Measurements from ENCODE around the gene PROSER3. TPM values are rescaled to one million over a fixed set of nuclear protein-coding genes. Genes with fewer than 3 reads are reported as not detected.

PROSER3 gene
- total and polyA plus RNA-seq, 2 experiments from 2014 or later = 21.8 to 28.0 TPM

DNA sequence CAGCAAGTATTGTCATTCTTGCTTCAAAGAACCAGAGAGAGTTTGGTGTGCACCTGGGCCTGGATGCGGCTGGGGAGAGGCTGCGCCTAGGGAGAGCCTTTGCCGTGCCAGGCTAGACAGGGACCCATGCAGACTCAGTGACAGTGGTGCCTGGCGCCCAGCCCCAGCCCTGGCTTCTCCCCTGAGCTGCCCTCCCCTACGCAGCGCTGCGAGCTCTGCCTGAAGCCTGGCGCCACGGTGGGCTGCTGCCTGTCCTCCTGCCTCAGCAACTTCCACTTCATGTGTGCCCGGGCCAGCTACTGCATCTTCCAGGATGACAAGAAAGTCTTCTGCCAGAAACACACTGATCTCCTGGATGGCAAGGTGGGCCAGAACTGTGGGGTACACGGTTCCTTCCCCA, 28.2 kb upstream of the PROSER3 start (continued):
- TF ChIP-seq, protein P1, sequence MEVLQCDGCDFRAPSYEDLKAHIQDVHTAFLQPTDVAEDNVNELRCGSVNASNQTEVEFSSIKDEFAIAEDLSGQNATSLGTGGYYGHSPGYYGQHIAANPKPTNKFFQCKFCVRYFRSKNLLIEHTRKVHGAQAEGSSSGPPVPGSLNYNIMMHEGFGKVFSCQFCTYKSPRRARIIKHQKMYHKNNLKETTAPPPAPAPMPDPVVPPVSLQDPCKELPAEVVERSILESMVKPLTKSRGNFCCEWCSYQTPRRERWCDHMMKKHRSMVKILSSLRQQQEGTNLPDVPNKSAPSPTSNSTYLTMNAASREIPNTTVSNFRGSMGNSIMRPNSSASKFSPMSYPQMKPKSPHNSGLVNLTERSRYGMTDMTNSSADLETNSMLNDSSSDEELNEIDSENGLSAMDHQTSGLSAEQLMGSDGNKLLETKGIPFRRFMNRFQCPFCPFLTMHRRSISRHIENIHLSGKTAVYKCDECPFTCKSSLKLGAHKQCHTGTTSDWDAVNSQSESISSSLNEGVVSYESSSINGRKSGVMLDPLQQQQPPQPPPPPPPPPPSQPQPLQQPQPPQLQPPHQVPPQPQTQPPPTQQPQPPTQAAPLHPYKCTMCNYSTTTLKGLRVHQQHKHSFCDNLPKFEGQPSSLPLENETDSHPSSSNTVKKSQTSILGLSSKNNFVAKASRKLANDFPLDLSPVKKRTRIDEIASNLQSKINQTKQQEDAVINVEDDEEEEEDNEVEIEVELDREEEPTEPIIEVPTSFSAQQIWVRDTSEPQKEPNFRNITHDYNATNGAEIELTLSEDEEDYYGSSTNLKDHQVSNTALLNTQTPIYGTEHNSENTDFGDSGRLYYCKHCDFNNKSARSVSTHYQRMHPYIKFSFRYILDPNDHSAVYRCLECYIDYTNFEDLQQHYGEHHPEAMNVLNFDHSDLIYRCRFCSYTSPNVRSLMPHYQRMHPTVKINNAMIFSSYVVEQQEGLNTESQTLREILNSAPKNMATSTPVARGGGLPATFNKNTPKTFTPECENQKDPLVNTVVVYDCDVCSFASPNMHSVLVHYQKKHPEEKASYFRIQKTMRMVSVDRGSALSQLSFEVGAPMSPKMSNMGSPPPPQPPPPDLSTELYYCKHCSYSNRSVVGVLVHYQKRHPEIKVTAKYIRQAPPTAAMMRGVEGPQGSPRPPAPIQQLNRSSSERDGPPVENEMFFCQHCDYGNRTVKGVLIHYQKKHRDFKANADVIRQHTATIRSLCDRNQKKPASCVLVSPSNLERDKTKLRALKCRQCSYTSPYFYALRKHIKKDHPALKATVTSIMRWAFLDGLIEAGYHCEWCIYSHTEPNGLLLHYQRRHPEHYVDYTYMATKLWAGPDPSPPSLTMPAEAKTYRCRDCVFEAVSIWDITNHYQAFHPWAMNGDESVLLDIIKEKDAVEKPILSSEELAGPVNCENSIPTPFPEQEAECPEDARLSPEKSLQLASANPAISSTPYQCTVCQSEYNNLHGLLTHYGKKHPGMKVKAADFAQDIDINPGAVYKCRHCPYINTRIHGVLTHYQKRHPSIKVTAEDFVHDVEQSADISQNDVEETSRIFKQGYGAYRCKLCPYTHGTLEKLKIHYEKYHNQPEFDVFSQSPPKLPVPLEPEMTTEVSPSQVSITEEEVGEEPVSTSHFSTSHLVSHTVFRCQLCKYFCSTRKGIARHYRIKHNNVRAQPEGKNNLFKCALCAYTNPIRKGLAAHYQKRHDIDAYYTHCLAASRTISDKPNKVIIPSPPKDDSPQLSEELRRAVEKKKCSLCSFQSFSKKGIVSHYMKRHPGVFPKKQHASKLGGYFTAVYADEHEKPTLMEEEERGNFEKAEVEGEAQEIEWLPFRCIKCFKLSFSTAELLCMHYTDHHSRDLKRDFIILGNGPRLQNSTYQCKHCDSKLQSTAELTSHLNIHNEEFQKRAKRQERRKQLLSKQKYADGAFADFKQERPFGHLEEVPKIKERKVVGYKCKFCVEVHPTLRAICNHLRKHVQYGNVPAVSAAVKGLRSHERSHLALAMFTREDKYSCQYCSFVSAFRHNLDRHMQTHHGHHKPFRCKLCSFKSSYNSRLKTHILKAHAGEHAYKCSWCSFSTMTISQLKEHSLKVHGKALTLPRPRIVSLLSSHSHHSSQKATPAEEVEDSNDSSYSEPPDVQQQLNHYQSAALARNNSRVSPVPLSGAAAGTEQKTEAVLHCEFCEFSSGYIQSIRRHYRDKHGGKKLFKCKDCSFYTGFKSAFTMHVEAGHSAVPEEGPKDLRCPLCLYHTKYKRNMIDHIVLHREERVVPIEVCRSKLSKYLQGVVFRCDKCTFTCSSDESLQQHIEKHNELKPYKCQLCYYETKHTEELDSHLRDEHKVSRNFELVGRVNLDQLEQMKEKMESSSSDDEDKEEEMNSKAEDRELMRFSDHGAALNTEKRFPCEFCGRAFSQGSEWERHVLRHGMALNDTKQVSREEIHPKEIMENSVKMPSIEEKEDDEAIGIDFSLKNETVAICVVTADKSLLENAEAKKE (CRISPR knock-in tag; IDR thresholded peaks at IDR 0.05) = no peak
- TF ChIP-seq CREB1 (CRISPR knock-in tag; IDR thresholded peaks at IDR 0.05; ENCODE audit: low read depth) = no peak
- TF ChIP-seq JUNB (IDR thresholded peaks at IDR 0.05; ENCODE audit: unreplicated experiment) = no peak
- TF ChIP-seq ZNF114 (CRISPR knock-in tag; IDR thresholded peaks at IDR 0.05) = no peak
- TF ChIP-seq, protein P2, sequence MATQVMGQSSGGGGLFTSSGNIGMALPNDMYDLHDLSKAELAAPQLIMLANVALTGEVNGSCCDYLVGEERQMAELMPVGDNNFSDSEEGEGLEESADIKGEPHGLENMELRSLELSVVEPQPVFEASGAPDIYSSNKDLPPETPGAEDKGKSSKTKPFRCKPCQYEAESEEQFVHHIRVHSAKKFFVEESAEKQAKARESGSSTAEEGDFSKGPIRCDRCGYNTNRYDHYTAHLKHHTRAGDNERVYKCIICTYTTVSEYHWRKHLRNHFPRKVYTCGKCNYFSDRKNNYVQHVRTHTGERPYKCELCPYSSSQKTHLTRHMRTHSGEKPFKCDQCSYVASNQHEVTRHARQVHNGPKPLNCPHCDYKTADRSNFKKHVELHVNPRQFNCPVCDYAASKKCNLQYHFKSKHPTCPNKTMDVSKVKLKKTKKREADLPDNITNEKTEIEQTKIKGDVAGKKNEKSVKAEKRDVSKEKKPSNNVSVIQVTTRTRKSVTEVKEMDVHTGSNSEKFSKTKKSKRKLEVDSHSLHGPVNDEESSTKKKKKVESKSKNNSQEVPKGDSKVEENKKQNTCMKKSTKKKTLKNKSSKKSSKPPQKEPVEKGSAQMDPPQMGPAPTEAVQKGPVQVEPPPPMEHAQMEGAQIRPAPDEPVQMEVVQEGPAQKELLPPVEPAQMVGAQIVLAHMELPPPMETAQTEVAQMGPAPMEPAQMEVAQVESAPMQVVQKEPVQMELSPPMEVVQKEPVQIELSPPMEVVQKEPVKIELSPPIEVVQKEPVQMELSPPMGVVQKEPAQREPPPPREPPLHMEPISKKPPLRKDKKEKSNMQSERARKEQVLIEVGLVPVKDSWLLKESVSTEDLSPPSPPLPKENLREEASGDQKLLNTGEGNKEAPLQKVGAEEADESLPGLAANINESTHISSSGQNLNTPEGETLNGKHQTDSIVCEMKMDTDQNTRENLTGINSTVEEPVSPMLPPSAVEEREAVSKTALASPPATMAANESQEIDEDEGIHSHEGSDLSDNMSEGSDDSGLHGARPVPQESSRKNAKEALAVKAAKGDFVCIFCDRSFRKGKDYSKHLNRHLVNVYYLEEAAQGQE (IDR thresholded peaks at IDR 0.05; ENCODE audit: unreplicated experiment) = no peak

DNA sequence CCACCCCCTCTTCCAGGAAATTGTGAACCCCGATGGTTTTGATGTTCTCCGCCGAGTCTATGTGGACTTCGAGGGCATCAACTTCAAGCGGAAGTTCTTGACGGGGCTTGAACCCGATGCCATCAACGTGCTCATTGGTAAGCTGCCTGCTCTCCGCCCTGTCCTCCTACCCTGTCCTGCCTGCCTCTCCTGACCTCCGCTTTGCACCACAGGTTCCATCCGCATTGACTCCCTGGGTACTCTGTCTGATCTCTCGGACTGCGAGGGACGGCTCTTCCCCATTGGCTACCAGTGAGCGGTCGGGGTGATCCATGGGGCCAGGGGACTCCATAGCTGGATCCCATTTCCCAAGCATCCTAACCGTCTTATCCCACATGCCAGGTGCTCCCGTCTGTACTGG, 27.6 kb upstream of the PROSER3 start:
- H2AFZ ChIP-seq = no peak overlapping the region
- H4K20me1 ChIP-seq (replicated peaks; ENCODE audit: insufficient read depth) = peaks cover 5% of the 10 kb centered on the region
- H3K36me3 ChIP-seq (ENCODE audit: insufficient read depth) = peaks cover 16% of the 10 kb centered on the region; the same call in 1 of the 2 replicates
- H3K4me2 ChIP-seq = no peak overlapping the region
- no peaks in the 10 kb centered on the region for H3K9me2 ChIP-seq (ENCODE audit: insufficient read depth)
- peaks cover 12% of the 10 kb centered on the region for H3K27me3 Mint-ChIP-seq (ENCODE audit: insufficient read depth, low read depth, poor library complexity)
- H3K79me2 ChIP-seq (replicated peaks; ENCODE audit: insufficient read depth) = no peaks in the 10 kb centered on the region
- no peak overlapping the region for H3K27ac Mint-ChIP-seq
- H3K4me1 ChIP-seq (ENCODE audit: insufficient read depth) = no peaks in the 10 kb centered on the region
- no peak overlapping the region for H3K4me3 ChIP-seq
- no peak overlapping the region for H3K4me3 Mint-ChIP-seq
- H3F3A ChIP-seq (replicated peaks; ENCODE audit: low read depth) = no peaks in the 10 kb centered on the region
- H3K27me3 ChIP-seq (ENCODE audit: insufficient read depth) = no peaks in the 10 kb centered on the region
- H3K4me1 Mint-ChIP-seq = no peaks in the 10 kb centered on the region
- H3K9me3 Mint-ChIP-seq = no peaks in the 10 kb centered on the region; the same call in 2 of the 3 replicates
- no peak for ATAC-seq
- no peak for DNase-seq (ENCODE audit: low spot score)
- H3K36me3 Mint-ChIP-seq (ENCODE audit: low read depth) = peaks cover 71% of the 10 kb centered on the region
- no peak overlapping the region for H3K27ac ChIP-seq (ENCODE audit: low read depth)
- TF ChIP-seq, protein P3, sequence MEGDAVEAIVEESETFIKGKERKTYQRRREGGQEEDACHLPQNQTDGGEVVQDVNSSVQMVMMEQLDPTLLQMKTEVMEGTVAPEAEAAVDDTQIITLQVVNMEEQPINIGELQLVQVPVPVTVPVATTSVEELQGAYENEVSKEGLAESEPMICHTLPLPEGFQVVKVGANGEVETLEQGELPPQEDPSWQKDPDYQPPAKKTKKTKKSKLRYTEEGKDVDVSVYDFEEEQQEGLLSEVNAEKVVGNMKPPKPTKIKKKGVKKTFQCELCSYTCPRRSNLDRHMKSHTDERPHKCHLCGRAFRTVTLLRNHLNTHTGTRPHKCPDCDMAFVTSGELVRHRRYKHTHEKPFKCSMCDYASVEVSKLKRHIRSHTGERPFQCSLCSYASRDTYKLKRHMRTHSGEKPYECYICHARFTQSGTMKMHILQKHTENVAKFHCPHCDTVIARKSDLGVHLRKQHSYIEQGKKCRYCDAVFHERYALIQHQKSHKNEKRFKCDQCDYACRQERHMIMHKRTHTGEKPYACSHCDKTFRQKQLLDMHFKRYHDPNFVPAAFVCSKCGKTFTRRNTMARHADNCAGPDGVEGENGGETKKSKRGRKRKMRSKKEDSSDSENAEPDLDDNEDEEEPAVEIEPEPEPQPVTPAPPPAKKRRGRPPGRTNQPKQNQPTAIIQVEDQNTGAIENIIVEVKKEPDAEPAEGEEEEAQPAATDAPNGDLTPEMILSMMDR (conservative IDR thresholded peaks at IDR 0.05; ENCODE audit: low read depth in 2 of 2) = no peak
- TF ChIP-seq NANOG (IDR thresholded peaks at IDR 0.05; ENCODE audit: borderline replicate concordance) (no peak), CREB1 (CRISPR knock-in tag; IDR thresholded peaks at IDR 0.05; ENCODE audit: low read depth) (no peak), JUNB (IDR thresholded peaks at IDR 0.05; ENCODE audit: unreplicated experiment) (no peak), STAT1 (IDR thresholded peaks at IDR 0.05; ENCODE audit: unreplicated experiment) (no peak), EZH2phosphoT487 (IDR thresholded peaks at IDR 0.05; ENCODE audit: unreplicated experiment) (no peak), EZH2 (IDR thresholded peaks at IDR 0.05; ENCODE audit: low read depth, unreplicated experiment) (no peak), ZNF331 (CRISPR knock-in tag; IDR thresholded peaks at IDR 0.05; ENCODE audit: low read depth) (no peak)
- TF ChIP-seq, protein P4, sequence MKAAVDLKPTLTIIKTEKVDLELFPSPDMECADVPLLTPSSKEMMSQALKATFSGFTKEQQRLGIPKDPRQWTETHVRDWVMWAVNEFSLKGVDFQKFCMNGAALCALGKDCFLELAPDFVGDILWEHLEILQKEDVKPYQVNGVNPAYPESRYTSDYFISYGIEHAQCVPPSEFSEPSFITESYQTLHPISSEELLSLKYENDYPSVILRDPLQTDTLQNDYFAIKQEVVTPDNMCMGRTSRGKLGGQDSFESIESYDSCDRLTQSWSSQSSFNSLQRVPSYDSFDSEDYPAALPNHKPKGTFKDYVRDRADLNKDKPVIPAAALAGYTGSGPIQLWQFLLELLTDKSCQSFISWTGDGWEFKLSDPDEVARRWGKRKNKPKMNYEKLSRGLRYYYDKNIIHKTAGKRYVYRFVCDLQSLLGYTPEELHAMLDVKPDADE (IDR thresholded peaks at IDR 0.05) = no peak

Data from GM23338 (cell line).